Spleen (tissue), 11 donors: ENCODE measurements around the gene THOC7. TPM values are rescaled to one million over a fixed set of nuclear protein-coding genes. Genes with fewer than 3 reads are reported as not detected.

Experiments
- DNase-seq: peaks from one replicate; pipeline ENCODE4 v3.0.0-alpha.2; 2020
- H3K27ac ChIP-seq, 8 donors: fragments of 200-600 bp; sonication (generic) in 7 of 8; 1 replicate in 4 of 8; 2 replicates in 4 of 8; pipeline versions ENCODE4 v1.5.0 to v1.8.0; 2016 to 2021; ENCODE audit warnings: inconsistent platforms in 4 of 8, mild to moderate bottlenecking in 4 of 8, moderate library complexity in 1 of 8
- H3K27me3 ChIP-seq, 7 donors: fragments of 200-600 bp; sonication (generic) in 6 of 7; replicated peaks in 1 of 7; 1 replicate in 4 of 7; 2 replicates in 3 of 7; pipeline versions ENCODE4 v1.5.0 to v1.8.0; 2016 to 2021; ENCODE audit warnings: inconsistent platforms in 3 of 7, mild to moderate bottlenecking in 1 of 7
- H3K36me3 ChIP-seq, 6 donors: fragments of 200-600 bp; sonication (generic) in 5 of 6; 1 replicate in 4 of 6; 2 replicates in 2 of 6; pipeline versions ENCODE4 v1.5.0 to v1.8.0; 2016 to 2021; ENCODE audit warnings: inconsistent platforms in 2 of 6
- H3K4me1 ChIP-seq, 6 donors: fragments of 200-600 bp; sonication (generic) in 5 of 6; 1 replicate in 3 of 6; 2 replicates in 3 of 6; pipeline versions ENCODE4 v1.5.0 to v1.8.0; 2016 to 2021; ENCODE audit warnings: inconsistent platforms in 3 of 6
- H3K4me3 ChIP-seq, 8 donors: fragments of 200-600 bp; sonication (generic) in 7 of 8; 1 replicate in 4 of 8; 2 replicates in 4 of 8; pipeline versions ENCODE4 v1.5.0 to v1.8.0; 2016 to 2021; ENCODE audit warnings: inconsistent platforms in 4 of 8, mild to moderate bottlenecking in 4 of 8, moderate library complexity in 2 of 8
- H3K9me3 ChIP-seq, 8 donors: fragments of 200-600 bp; sonication (generic) in 7 of 8; 1 replicate in 4 of 8; 2 replicates in 4 of 8; pipeline versions ENCODE4 v1.5.0 to v1.8.0; 2016 to 2021; ENCODE audit warnings: inconsistent platforms in 4 of 8
- CTCF ChIP-seq, 11 experiments: fragments of 200-600 bp in 7 of 11; fragments of 450-650 bp in 4 of 11; sonication (generic) in 4 of 11; IDR thresholded peaks in 8 of 11; conservative IDR thresholded peaks in 3 of 11; 1 replicate in 7 of 11; 2 replicates in 4 of 11; pipeline versions ENCODE4 v1.4.0 to v1.8.0; 2016 to 2021; ENCODE audit warnings: antibody characterized with exemption in 11 of 11, inconsistent platforms in 4 of 11, mild to moderate bottlenecking in 1 of 11
- POLR2A ChIP-seq, 3 donors: fragments of 450-650 bp; IDR thresholded peaks; one replicate each; pipeline ENCODE4 v1.5.1; 2017; ENCODE audit warnings: antibody characterized with exemption in 3 of 3, mild to moderate bottlenecking in 1 of 3
- POLR2AphosphoS5 ChIP-seq, 3 donors: sonication (generic); formaldehyde crosslinking; IDR thresholded peaks; one replicate each; pipeline ENCODE4 v1.5.1; 2017; ENCODE audit warnings: antibody characterized with exemption in 3 of 3
- WGBS, 5 donors: extraction: QIAGEN DNeasy Blood & Tissue Kit in 3 of 5; methylation state at CpG; one replicate each; pipeline versions ENCODE4 v1.1.5 to v1.1.7; 2013 to 2018; 5-methylcytosine and 5-hydroxymethylcytosine counted together
- intact Hi-C: fragments of 100-400 bp; cut with DNase I; formaldehyde crosslinking; loops from one replicate; pipeline ENCODE4 v1.15.0; 2023; ENCODE audit warnings: low total_unique reads
- polyA plus RNA-seq, 3 donors: library from polyadenylated mRNA; stranded (reverse); fragments of 200-250 nt; gene quantifications; one replicate each; pipeline ENCODE4 v1.2.1, GENCODE V29; 2013
- small RNA-seq, 4 donors: library from RNA; depleted of rRNA; stranded (forward); fragments of <200 nt; gene quantifications; one replicate each; pipeline ENCODE3, GENCODE V24; 2016
- total RNA-seq, 7 donors: library from RNA; depleted of rRNA in 3 of 7; stranded (reverse); fragments of >200 nt in 3 of 7; fragmentation: NEBNext Ultra II Directional in 4 of 7; extraction: Animal tissue kit (Norgen Biotek cat#: 25700) in 4 of 7; gene quantifications; one replicate each; pipeline versions ENCODE4 v1.1.0 to v1.2.1, GENCODE V29; 2016 to 2021
- donor health status: healthy with polysubstance abuse.
- donor health status: DM: no; HTN: no; CAD: no; lungs with moderate emphysema.
- donor health status: DM: no; HTN: no; CAD: no.
- donor health status: Bipolar disorder and iron deficiency.
- donor health status: healthy.
- donor health status: DM: no; HTN: no; CAD: no.
- donor health status: DM: yes; HTN: yes; CAD: no.

THOC7 gene
- total and polyA plus RNA-seq, 10 donors: 23.8 to 74.6 (median 39.0) TPM

- TF ChIP-seq CTCF (IDR thresholded peaks at IDR 0.05 in 8 of 11, conservative IDR thresholded peaks at IDR 0.05 in 3 of 11) (no peak), POLR2A (IDR thresholded peaks at IDR 0.05) (no peak), POLR2AphosphoS5 (IDR thresholded peaks at IDR 0.05) (no peak)
- H3K27ac ChIP-seq: no peak overlapping the region
- intact Hi-C loops: no loop called here
- H3K9me3 ChIP-seq: no peaks in the 10 kb centered on the region
- DNase-seq: no peak
- H3K4me1 ChIP-seq: no peaks in the 10 kb centered on the region
- H3K4me3 ChIP-seq: no peak overlapping the region
- H3K36me3 ChIP-seq: no peaks in the 10 kb centered on the region
- no peaks in the 10 kb centered on the region for H3K27me3 ChIP-seq
- 92 to 100% (median 99%) methylated on average over 2 of the region's 2 CpGs for WGBS, 5 donors
These were observed 65.1 kb downstream of the THOC7 start for GRCh38 chr3:63798544-63798943.

GRCh38 chr3:63795438-63795837 lies 68.2 kb downstream of the THOC7 start:
- TF ChIP-seq POLR2AphosphoS5 (IDR thresholded peaks at IDR 0.05): no peak
- TF ChIP-seq CTCF (IDR thresholded peaks at IDR 0.05 in 8 of 11, conservative IDR thresholded peaks at IDR 0.05 in 3 of 11): no peak
- no peak for TF ChIP-seq POLR2A (IDR thresholded peaks at IDR 0.05)
- intact Hi-C loops: no loop called here
- H3K27me3 ChIP-seq: no peaks in the 10 kb centered on the region

DNA sequence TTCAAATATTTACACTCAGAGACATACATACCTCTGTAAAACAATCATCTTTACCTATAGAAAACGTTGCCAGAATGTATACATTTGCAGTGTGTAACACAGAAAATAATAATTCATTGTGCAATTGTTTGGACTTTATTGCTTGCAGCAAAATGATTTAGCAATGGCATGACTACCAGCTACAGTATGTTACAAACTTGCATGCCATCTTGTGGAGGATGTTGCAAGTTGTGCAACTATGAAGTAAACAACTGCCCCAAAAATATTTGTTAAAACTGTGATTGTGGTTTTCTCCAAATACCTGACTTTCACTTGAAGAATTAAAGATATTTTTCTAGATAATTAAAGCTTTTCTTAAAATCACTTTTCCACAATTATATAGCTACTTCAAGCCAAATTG lies 71.6 kb downstream of the THOC7 start:
- no peak for DNase-seq
- Histone ChIP-seq H3K4me1 (no peaks in the 10 kb centered on the region), H3K27ac (no peak overlapping the region), H3K36me3 (no peaks in the 10 kb centered on the region), H3K4me3 (no peak overlapping the region), H3K9me3 (no peaks in the 10 kb centered on the region), H3K27me3 (no peaks in the 10 kb centered on the region)
- WGBS, 5 donors: 9 to 22% (median 16%) methylated on average over 1 of the region's 1 CpG
- intact Hi-C loops: no loop called here
- TF ChIP-seq POLR2A (IDR thresholded peaks at IDR 0.05) (no peak), POLR2AphosphoS5 (IDR thresholded peaks at IDR 0.05) (no peak), CTCF (IDR thresholded peaks at IDR 0.05 in 8 of 11, conservative IDR thresholded peaks at IDR 0.05 in 3 of 11) (no peak)

More at GRCh38 chr3:63795438-63795837, 68.2 kb downstream of the THOC7 start:
- H3K4me3 ChIP-seq: no peak overlapping the region
- H3K4me1 ChIP-seq: no peaks in the 10 kb centered on the region
- H3K27ac ChIP-seq: no peak overlapping the region
- WGBS, 5 donors: 76 to 83% (median 79%) methylated on average over 6 of the region's 6 CpGs
- no peak for DNase-seq
- no peaks in the 10 kb centered on the region for H3K9me3 ChIP-seq
- no peaks in the 10 kb centered on the region for H3K36me3 ChIP-seq

Small RNA genes lying within 50 kb of the gene (small RNA-seq; reads per million reads assigned to genes)
- gene SCAANT1: 0 reads per million in 4 donors

Other genes starting within 250 kb of the THOC7 start
- gene SNTN, start 211.1 kb downstream of the THOC7 start, total RNA-seq: not detected
- gene SNTN, start 211.1 kb downstream of the THOC7 start, polyA plus RNA-seq: not detected
- gene C3orf49, start 44.5 kb downstream of the THOC7 start, total RNA-seq: not detected
- not detected for gene C3orf49, start 44.5 kb downstream of the THOC7 start, polyA plus RNA-seq
- 10 to 100 TPM; 43.3 to 91.8 (median 67.6) TPM for gene ATXN7, start 62 bp upstream of the THOC7 start, total RNA-seq
- gene ATXN7, start 62 bp upstream of the THOC7 start, polyA plus RNA-seq: 1 to 10 TPM; 1.9 to 5.3 (median 2.0) TPM
- not detected for gene SCAANT1, start 48.6 kb upstream of the THOC7 start, total RNA-seq
- gene SCAANT1, start 48.6 kb upstream of the THOC7 start, polyA plus RNA-seq: not detected
- 10 to 100 TPM; 53.4 to 75.8 (median 60.4) TPM for gene PSMD6, start 159.7 kb upstream of the THOC7 start, total RNA-seq
- gene PSMD6, start 159.7 kb upstream of the THOC7 start, polyA plus RNA-seq: 10 to 100 TPM; 49.0 to 57.5 (median 52.7) TPM